Brain microvascular endothelial cell (primary cell): ENCODE data around the gene PNMA8A.
A peak's percentile ranks its signal among the peaks of the same experiment; 100 is the strongest.

Source experiments
- DNase-seq: peaks from one replicate; pipeline ENCODE4 v3.0.0-alpha.2; 2020
- H3K27ac ChIP-seq: fragments of 250-450 bp; sonication (Bioruptor Pico); 2 replicates; pipeline ENCODE4 v1.5.1; 2020; ENCODE audit warnings: mild to moderate bottlenecking, moderate library complexity
- H3K27me3 ChIP-seq: fragments of 250-450 bp; sonication (Bioruptor Pico); replicated peaks from 2 replicates; pipeline ENCODE4 v1.5.1; 2020; ENCODE audit warnings: mild to moderate bottlenecking
- H3K36me3 ChIP-seq: fragments of 250-450 bp; sonication (Bioruptor Pico); replicated peaks from 2 replicates; pipeline ENCODE4 v1.5.1; 2020; ENCODE audit warnings: mild to moderate bottlenecking
- H3K4me3 ChIP-seq: 2 replicates; pipeline ENCODE4 v1.5.1; 2011; ENCODE audit warnings: low read depth, mild to moderate bottlenecking, control low read depth, low read length, moderate library complexity
- CTCF ChIP-seq: IDR thresholded peaks from 2 replicates; pipeline ENCODE4 v1.5.1; 2011; ENCODE audit warnings: low read depth, mild to moderate bottlenecking, moderate library complexity, low read length, control low read depth, inconsistent platforms; ENCODE audit errors: missing control alignments
- in situ Hi-C: cut with HindIII; loops from 2 replicates; pipeline ENCODE4 v1.10.0; 2017; ENCODE audit warnings: low sequenced_read_pairs, low pct_ligation_motif_present

PNMA8A gene

DNA sequence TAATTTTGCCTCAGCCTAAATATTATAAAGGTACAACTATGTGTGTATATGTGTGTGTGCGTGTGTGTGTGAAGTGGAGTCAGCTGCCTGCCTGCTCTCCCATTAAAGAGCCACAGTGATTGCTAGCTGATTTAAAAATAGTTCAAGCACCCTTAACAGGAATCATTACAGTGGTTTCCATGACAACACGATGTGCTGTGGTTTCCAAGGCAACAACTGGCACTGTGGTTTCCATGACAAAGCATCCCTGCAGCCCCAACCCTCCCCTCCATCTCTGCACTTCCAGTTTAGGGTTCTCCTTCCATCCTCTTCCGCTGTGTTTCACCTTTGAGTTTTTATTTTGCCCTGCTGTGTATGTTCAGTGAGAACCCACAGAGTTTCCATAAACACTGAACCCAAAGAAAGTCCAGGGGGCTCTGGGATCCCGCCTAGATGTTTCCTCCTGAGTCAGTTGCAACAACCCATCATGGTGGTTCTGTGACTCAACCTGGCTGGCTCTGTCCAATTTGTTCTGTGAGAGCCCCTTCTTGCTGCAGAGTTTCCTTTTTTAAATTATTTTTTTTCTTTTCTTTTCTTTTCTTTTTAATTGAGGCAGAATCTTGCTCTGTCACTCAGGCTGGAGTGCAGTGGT lies 7.1 kb upstream of the PNMA8A start:
- in situ Hi-C loops: no loop called here

GRCh38 chr19:46475986-46476385 lies 4.6 kb upstream of the PNMA8A start:
- Histone ChIP-seq H3K4me3 (no peak overlapping the region), H3K27ac (peak overlapping the region; percentile 4), H3K27me3 (no peaks in the 10 kb centered on the region), H3K36me3 (no peaks in the 10 kb centered on the region)
- in situ Hi-C loops: no loop called here
- TF ChIP-seq CTCF: no peak
- DNase-seq: peak; percentile 30

More for the DNA sequence above, 7.1 kb upstream of the PNMA8A start:
- no peaks in the 10 kb centered on the region for H3K27me3 ChIP-seq
- H3K36me3 ChIP-seq: no peaks in the 10 kb centered on the region
- TF ChIP-seq CTCF: no peak
- H3K4me3 ChIP-seq: no peak overlapping the region
- H3K27ac ChIP-seq: no peak overlapping the region
- DNase-seq: peak; percentile 79

DNA sequence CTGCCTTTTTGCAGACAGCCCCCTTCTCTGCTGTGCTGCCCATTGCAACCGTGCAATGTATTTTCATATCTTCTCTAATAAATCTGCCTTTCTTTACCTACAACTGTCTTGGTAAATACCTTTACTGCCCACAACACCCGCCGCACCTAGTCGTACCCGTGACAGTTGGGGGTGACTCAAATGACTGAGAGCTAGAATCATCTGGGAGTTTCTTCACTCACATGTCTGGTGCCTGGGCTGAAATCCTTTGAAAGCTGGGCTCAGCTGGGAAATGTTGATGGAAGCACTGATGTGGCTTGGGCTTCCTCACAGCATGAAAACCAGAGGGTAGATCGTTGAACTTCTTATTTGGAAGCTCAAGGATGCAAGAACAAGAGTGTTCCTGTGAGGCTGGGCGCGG lies 2.8 kb upstream of the PNMA8A start:
- no peak overlapping the region for H3K4me3 ChIP-seq
- in situ Hi-C loops: no loop called here
- DNase-seq: no peak
- H3K27me3 ChIP-seq: no peaks in the 10 kb centered on the region
- H3K27ac ChIP-seq: no peak overlapping the region
- TF ChIP-seq CTCF: no peak
- H3K36me3 ChIP-seq: no peaks in the 10 kb centered on the region

DNA sequence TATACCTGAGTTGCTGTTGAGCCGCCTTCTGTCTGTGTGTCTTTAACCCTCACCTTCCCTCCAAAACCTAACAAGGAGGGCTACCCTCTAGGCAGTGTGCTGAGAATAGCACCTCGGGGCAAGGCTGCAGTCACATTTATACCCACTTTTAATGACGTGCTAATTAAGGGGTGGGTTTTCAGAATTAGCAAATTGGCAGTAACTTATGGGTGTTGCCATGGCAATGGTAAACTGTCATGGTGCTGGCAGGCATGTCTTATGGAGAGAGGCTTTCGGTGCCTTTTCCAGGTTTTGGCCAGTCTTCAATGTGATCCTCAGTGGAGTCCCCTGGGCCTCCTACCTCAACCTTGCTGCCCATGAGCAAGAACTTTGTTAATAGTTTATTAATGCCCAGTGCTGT lies 1.2 kb upstream of the PNMA8A start:
- no peak for DNase-seq
- no peak overlapping the region for H3K27ac ChIP-seq
- no peaks in the 10 kb centered on the region for H3K36me3 ChIP-seq
- in situ Hi-C loops: no loop called here
- H3K27me3 ChIP-seq: no peaks in the 10 kb centered on the region
- no peak for TF ChIP-seq CTCF
- H3K4me3 ChIP-seq: no peak overlapping the region

- no peak for DNase-seq
- H3K27me3 ChIP-seq: no peaks in the 10 kb centered on the region
- no peak for TF ChIP-seq CTCF
- H3K36me3 ChIP-seq: no peaks in the 10 kb centered on the region
- H3K27ac ChIP-seq: no peak overlapping the region
- in situ Hi-C loops: no loop called here
- H3K4me3 ChIP-seq: peak overlapping the region; percentile 49
Observed at GRCh38 chr19:46471811-46472543, 614 bp upstream of the PNMA8A start.
